ENCODE measurements around the gene ATRN. TPM values are rescaled to one million over a fixed set of nuclear protein-coding genes. Genes with fewer than 3 reads are reported as not detected.

Gene ATRN
- total and polyA plus RNA-seq, 2 donors (not counting 1 experiment from before 2014, with no cell fraction given), result 5.8 to 19.5 TPM

DNA sequence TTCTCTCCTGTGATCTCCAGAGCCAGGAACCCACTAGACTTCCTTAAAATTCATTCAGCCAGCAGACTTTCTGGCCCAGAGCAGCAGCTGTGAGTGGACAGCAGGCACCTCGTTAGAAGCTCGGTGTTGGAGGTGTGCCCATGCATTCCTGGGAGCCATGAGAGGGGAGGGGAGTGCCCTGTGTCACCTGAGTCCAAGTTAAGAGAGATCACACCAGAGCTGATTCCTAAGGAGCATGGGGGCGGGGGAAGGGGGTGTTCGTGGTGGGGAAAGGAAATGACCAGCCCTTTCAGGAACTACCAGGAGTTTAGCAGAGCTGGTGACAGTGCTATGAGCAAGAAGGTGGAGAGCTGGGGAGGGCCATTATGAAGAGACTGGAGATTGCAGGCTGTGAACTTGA, 145.4 kb downstream of the ATRN start:
- TF ChIP-seq, protein P1, sequence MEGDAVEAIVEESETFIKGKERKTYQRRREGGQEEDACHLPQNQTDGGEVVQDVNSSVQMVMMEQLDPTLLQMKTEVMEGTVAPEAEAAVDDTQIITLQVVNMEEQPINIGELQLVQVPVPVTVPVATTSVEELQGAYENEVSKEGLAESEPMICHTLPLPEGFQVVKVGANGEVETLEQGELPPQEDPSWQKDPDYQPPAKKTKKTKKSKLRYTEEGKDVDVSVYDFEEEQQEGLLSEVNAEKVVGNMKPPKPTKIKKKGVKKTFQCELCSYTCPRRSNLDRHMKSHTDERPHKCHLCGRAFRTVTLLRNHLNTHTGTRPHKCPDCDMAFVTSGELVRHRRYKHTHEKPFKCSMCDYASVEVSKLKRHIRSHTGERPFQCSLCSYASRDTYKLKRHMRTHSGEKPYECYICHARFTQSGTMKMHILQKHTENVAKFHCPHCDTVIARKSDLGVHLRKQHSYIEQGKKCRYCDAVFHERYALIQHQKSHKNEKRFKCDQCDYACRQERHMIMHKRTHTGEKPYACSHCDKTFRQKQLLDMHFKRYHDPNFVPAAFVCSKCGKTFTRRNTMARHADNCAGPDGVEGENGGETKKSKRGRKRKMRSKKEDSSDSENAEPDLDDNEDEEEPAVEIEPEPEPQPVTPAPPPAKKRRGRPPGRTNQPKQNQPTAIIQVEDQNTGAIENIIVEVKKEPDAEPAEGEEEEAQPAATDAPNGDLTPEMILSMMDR (IDR thresholded peaks at IDR 0.05), result no peak
- no peak for TF ChIP-seq EZH2 (IDR thresholded peaks at IDR 0.05; ENCODE audit: borderline replicate concordance, insufficient read depth, low read depth, low read length, poor library complexity, severe bottlenecking)
- no peak for DNase-seq
- Histone ChIP-seq H3K4me3 (ENCODE audit: control extremely low read depth in 1 of 5, extremely low read depth in 1 of 5, insufficient read depth in 1 of 5, low read depth in 2 of 5, low read length in 4 of 5) (no peak overlapping the region), H3K79me2 (ENCODE audit: control insufficient read depth, insufficient read depth, low read length) (no peaks in the 10 kb centered on the region), H3K27ac (ENCODE audit: low read length in 2 of 2) (no peak overlapping the region), H3K36me3 (replicated peaks in 1 of 2; ENCODE audit: control extremely low read depth in 1 of 2, control insufficient read depth in 1 of 2, extremely low read depth in 1 of 2, insufficient read depth in 2 of 2, low read length in 1 of 2) (peaks cover 1 to 4% of the 10 kb centered on the region in 2 experiments), H3K9ac (ENCODE audit: low read length) (no peak overlapping the region), H3K4me1 (ENCODE audit: control insufficient read depth in 2 of 2, insufficient read depth in 2 of 2, low read length in 2 of 2) (no peaks in the 10 kb centered on the region), H3K27me3 (replicated peaks in 1 of 4; ENCODE audit: control extremely low read depth in 1 of 4, control insufficient read depth in 3 of 4, insufficient read depth in 4 of 4, low read length in 3 of 4) (no peaks in the 10 kb centered on the region), H2AFZ (ENCODE audit: insufficient read depth, low read depth, low read length, poor library complexity, severe bottlenecking) (no peak overlapping the region), H4K20me1 (ENCODE audit: control insufficient read depth, insufficient read depth, low read length, poor library complexity, severe bottlenecking) (no peaks in the 10 kb centered on the region), H3K4me2 (replicated peaks; ENCODE audit: low read depth, low read length, poor library complexity, severe bottlenecking) (no peak overlapping the region), H3K9me3 (ENCODE audit: control extremely low read depth in 1 of 3, control insufficient read depth in 2 of 3, insufficient read depth in 1 of 3, low read length in 2 of 3) (no peaks in the 10 kb centered on the region)
- ChIA-PET POLR2A (no interaction called here), CTCF (no interaction called here)
- no peak for ATAC-seq (ENCODE audit: low read depth)
- H3K9me3 Mint-ChIP-seq (ENCODE audit: insufficient read depth), result no peaks in the 10 kb centered on the region
- H3K27ac Mint-ChIP-seq, result no peak overlapping the region
- 95% methylated on average over 4 of the region's 4 CpGs for WGBS (ENCODE audit: insufficient coverage)
- intact Hi-C loops (cut with micrococcal nuclease), result no loop called here
- H3K4me3 Mint-ChIP-seq, result no peak overlapping the region
- H3K4me1 Mint-ChIP-seq, result peaks cover 5% of the 10 kb centered on the region
- no peaks in the 10 kb centered on the region for H3K27me3 Mint-ChIP-seq

DNA sequence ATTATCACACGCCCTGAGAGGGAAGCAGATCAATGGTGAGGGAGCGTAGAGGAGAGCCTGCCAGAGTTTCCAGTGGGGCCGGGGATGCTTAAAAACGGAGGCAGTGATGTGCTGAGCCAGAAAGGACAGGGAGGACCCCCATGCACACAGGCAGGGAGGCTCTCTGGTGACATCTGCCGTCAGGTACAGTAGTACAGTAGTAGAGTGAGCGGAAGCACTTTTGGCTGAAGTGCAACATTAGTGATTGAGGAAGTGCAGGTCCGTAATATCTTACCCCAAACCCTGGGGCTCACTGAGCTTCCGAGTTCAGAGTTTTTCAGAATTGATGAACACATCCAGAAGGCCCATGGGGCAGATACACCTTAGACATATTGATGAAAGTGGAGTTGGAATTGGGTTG, 150.3 kb downstream of the ATRN start:
- Histone ChIP-seq H3K4me2 (replicated peaks; ENCODE audit: low read depth, low read length, poor library complexity, severe bottlenecking) (no peak overlapping the region), H4K20me1 (ENCODE audit: control insufficient read depth, insufficient read depth, low read length, poor library complexity, severe bottlenecking) (no peaks in the 10 kb centered on the region), H2AFZ (ENCODE audit: insufficient read depth, low read depth, low read length, poor library complexity, severe bottlenecking) (no peak overlapping the region), H3K9ac (ENCODE audit: low read length) (no peak overlapping the region), H3K4me1 (ENCODE audit: control insufficient read depth in 2 of 2, insufficient read depth in 2 of 2, low read length in 2 of 2) (no peaks in the 10 kb centered on the region), H3K79me2 (ENCODE audit: control insufficient read depth, insufficient read depth, low read length) (no peaks in the 10 kb centered on the region), H3K27ac (ENCODE audit: low read length in 2 of 2) (no peak overlapping the region), H3K9me3 (ENCODE audit: control extremely low read depth in 1 of 3, control insufficient read depth in 2 of 3, insufficient read depth in 1 of 3, low read length in 2 of 3) (no peaks in the 10 kb centered on the region), H3K36me3 (replicated peaks in 1 of 2; ENCODE audit: control extremely low read depth in 1 of 2, control insufficient read depth in 1 of 2, extremely low read depth in 1 of 2, insufficient read depth in 2 of 2, low read length in 1 of 2) (peaks cover 0 to 2% of the 10 kb centered on the region in 2 experiments), H3K27me3 (replicated peaks in 1 of 4; ENCODE audit: control extremely low read depth in 1 of 4, control insufficient read depth in 3 of 4, insufficient read depth in 4 of 4, low read length in 3 of 4) (no peaks in the 10 kb centered on the region), H3K4me3 (ENCODE audit: control extremely low read depth in 1 of 5, extremely low read depth in 1 of 5, insufficient read depth in 1 of 5, low read depth in 2 of 5, low read length in 4 of 5) (no peak overlapping the region)
- Mint-ChIP-seq H3K27me3 (no peaks in the 10 kb centered on the region), H3K4me1 (no peaks in the 10 kb centered on the region), H3K27ac (no peak overlapping the region), H3K4me3 (no peak overlapping the region), H3K9me3 (ENCODE audit: insufficient read depth) (no peaks in the 10 kb centered on the region)
- DNase-seq (no peak), ATAC-seq (ENCODE audit: low read depth) (no peak)
- intact Hi-C loops (cut with micrococcal nuclease), result no loop called here
- TF ChIP-seq, protein P1 (IDR thresholded peaks at IDR 0.05), result no peak
- TF ChIP-seq EZH2 (IDR thresholded peaks at IDR 0.05; ENCODE audit: borderline replicate concordance, insufficient read depth, low read depth, low read length, poor library complexity, severe bottlenecking), result no peak
- WGBS (ENCODE audit: insufficient coverage), result 100% methylated on average over 3 of the region's 8 CpGs
- ChIA-PET POLR2A (no interaction called here), CTCF (no interaction called here)

Measured in B cell (primary cell).